ENCODE measurements around the gene SF3A2. TPM values are rescaled to one million over a fixed set of nuclear protein-coding genes. Genes with fewer than 3 reads are reported as not detected.

Gene SF3A2
- total and polyA plus RNA-seq, 2 experiments from 2014 or later, result 67.7 to 128 TPM

DNA sequence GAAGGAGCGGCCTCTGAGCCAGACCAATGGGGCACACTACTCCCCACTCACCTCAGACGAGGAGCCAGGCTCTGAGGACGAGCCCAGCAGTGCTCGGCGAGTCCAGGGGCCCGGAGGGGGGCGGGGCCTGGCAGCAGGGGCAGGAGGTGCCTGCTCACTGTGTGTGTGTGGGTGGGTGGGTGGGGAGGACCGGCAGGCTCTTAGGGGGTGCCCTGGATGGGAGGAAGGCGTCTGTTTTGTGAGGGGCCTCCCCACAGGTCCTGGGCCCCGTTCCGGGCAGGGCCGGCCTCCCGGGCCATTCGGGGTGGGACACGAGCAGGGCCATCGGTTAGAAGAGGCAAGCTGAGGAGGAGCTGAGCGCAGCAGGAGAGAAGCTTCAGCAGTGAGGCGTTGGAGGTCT is 13.2 kb upstream of the SF3A2 start:
- H3K27ac ChIP-seq (ENCODE audit: low read depth), result no peak overlapping the region
- H3K4me2 ChIP-seq, result no peak overlapping the region
- H3K36me3 Mint-ChIP-seq (ENCODE audit: low read depth), result peaks cover 30% of the 10 kb centered on the region
- TF ChIP-seq JUNB (IDR thresholded peaks at IDR 0.05; ENCODE audit: unreplicated experiment), result no peak
- no peak overlapping the region for H2AFZ ChIP-seq
- H3K36me3 ChIP-seq (ENCODE audit: insufficient read depth), result peaks cover 3% of the 10 kb centered on the region; the same call in 1 of the 2 replicates
- no peak overlapping the region for H3K4me3 Mint-ChIP-seq
- no peak overlapping the region for H3K4me3 ChIP-seq
- DNase-seq (ENCODE audit: low spot score), result no peak
- H3K4me1 Mint-ChIP-seq, result no peaks in the 10 kb centered on the region
- H4K20me1 ChIP-seq (replicated peaks; ENCODE audit: insufficient read depth), result 0 out of 2 replicates have a peak, but pooled peaks cover 3% of the 10 kb centered on the region
- no peaks in the 10 kb centered on the region for H3K9me2 ChIP-seq (ENCODE audit: insufficient read depth)
- H3K27me3 ChIP-seq (ENCODE audit: insufficient read depth), result no peaks in the 10 kb centered on the region
- 0 out of 2 replicates have a peak, but pooled peaks cover 4% of the 10 kb centered on the region for H3F3A ChIP-seq (replicated peaks; ENCODE audit: low read depth)
- H3K27ac Mint-ChIP-seq, result no peak overlapping the region
- ATAC-seq, result no peak
- H3K4me1 ChIP-seq (ENCODE audit: insufficient read depth), result no peaks in the 10 kb centered on the region
- no peaks in the 10 kb centered on the region for H3K79me2 ChIP-seq (replicated peaks; ENCODE audit: insufficient read depth)
- H3K9me3 Mint-ChIP-seq, result no peaks in the 10 kb centered on the region
- peaks cover 11% of the 10 kb centered on the region for H3K27me3 Mint-ChIP-seq (ENCODE audit: insufficient read depth, low read depth, poor library complexity)

DNA sequence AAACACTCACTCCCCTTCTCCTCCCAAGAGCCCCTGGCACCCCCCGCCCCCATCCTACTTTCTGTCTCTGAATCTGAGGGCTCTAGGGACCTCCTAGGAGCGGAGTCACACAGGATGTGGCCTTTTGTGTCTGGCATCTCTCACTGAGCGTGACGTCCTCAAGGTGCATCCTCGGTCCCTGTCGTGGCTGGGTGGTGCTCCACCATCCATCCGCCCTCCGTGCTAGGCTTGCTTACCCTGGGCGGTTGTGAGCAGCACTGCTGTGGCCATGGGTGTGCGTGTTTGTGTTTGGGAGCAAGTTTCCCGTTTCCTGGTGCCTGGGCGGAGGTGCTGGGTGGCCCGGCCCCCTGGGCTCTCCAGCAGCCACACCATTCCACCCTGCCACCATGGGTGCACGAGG is 12.7 kb upstream of the SF3A2 start:
- 0 out of 2 replicates have a peak, but pooled peaks cover 4% of the 10 kb centered on the region for H3F3A ChIP-seq (replicated peaks; ENCODE audit: low read depth)
- no peak overlapping the region for H3K27ac ChIP-seq (ENCODE audit: low read depth)
- DNase-seq (ENCODE audit: low spot score) (no peak), ATAC-seq (no peak)
- TF ChIP-seq JUNB (IDR thresholded peaks at IDR 0.05; ENCODE audit: unreplicated experiment) (no peak), EZH2 (IDR thresholded peaks at IDR 0.05; ENCODE audit: low read depth, unreplicated experiment) (no peak), EZH2phosphoT487 (IDR thresholded peaks at IDR 0.05; ENCODE audit: unreplicated experiment) (no peak), NANOG (IDR thresholded peaks at IDR 0.05; ENCODE audit: borderline replicate concordance) (no peak), POLR2AphosphoS5 (IDR thresholded peaks at IDR 0.05; ENCODE audit: low read depth) (no peak), CREB1 (CRISPR knock-in tag; IDR thresholded peaks at IDR 0.05; ENCODE audit: low read depth) (no peak), ZNF114 (CRISPR knock-in tag; IDR thresholded peaks at IDR 0.05) (no peak), STAT1 (IDR thresholded peaks at IDR 0.05; ENCODE audit: unreplicated experiment) (no peak)
- TF ChIP-seq, protein P1, sequence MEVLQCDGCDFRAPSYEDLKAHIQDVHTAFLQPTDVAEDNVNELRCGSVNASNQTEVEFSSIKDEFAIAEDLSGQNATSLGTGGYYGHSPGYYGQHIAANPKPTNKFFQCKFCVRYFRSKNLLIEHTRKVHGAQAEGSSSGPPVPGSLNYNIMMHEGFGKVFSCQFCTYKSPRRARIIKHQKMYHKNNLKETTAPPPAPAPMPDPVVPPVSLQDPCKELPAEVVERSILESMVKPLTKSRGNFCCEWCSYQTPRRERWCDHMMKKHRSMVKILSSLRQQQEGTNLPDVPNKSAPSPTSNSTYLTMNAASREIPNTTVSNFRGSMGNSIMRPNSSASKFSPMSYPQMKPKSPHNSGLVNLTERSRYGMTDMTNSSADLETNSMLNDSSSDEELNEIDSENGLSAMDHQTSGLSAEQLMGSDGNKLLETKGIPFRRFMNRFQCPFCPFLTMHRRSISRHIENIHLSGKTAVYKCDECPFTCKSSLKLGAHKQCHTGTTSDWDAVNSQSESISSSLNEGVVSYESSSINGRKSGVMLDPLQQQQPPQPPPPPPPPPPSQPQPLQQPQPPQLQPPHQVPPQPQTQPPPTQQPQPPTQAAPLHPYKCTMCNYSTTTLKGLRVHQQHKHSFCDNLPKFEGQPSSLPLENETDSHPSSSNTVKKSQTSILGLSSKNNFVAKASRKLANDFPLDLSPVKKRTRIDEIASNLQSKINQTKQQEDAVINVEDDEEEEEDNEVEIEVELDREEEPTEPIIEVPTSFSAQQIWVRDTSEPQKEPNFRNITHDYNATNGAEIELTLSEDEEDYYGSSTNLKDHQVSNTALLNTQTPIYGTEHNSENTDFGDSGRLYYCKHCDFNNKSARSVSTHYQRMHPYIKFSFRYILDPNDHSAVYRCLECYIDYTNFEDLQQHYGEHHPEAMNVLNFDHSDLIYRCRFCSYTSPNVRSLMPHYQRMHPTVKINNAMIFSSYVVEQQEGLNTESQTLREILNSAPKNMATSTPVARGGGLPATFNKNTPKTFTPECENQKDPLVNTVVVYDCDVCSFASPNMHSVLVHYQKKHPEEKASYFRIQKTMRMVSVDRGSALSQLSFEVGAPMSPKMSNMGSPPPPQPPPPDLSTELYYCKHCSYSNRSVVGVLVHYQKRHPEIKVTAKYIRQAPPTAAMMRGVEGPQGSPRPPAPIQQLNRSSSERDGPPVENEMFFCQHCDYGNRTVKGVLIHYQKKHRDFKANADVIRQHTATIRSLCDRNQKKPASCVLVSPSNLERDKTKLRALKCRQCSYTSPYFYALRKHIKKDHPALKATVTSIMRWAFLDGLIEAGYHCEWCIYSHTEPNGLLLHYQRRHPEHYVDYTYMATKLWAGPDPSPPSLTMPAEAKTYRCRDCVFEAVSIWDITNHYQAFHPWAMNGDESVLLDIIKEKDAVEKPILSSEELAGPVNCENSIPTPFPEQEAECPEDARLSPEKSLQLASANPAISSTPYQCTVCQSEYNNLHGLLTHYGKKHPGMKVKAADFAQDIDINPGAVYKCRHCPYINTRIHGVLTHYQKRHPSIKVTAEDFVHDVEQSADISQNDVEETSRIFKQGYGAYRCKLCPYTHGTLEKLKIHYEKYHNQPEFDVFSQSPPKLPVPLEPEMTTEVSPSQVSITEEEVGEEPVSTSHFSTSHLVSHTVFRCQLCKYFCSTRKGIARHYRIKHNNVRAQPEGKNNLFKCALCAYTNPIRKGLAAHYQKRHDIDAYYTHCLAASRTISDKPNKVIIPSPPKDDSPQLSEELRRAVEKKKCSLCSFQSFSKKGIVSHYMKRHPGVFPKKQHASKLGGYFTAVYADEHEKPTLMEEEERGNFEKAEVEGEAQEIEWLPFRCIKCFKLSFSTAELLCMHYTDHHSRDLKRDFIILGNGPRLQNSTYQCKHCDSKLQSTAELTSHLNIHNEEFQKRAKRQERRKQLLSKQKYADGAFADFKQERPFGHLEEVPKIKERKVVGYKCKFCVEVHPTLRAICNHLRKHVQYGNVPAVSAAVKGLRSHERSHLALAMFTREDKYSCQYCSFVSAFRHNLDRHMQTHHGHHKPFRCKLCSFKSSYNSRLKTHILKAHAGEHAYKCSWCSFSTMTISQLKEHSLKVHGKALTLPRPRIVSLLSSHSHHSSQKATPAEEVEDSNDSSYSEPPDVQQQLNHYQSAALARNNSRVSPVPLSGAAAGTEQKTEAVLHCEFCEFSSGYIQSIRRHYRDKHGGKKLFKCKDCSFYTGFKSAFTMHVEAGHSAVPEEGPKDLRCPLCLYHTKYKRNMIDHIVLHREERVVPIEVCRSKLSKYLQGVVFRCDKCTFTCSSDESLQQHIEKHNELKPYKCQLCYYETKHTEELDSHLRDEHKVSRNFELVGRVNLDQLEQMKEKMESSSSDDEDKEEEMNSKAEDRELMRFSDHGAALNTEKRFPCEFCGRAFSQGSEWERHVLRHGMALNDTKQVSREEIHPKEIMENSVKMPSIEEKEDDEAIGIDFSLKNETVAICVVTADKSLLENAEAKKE (CRISPR knock-in tag; IDR thresholded peaks at IDR 0.05), result no peak
- TF ChIP-seq, protein P2, sequence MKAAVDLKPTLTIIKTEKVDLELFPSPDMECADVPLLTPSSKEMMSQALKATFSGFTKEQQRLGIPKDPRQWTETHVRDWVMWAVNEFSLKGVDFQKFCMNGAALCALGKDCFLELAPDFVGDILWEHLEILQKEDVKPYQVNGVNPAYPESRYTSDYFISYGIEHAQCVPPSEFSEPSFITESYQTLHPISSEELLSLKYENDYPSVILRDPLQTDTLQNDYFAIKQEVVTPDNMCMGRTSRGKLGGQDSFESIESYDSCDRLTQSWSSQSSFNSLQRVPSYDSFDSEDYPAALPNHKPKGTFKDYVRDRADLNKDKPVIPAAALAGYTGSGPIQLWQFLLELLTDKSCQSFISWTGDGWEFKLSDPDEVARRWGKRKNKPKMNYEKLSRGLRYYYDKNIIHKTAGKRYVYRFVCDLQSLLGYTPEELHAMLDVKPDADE (IDR thresholded peaks at IDR 0.05), result no peak
- TF ChIP-seq, protein P3, sequence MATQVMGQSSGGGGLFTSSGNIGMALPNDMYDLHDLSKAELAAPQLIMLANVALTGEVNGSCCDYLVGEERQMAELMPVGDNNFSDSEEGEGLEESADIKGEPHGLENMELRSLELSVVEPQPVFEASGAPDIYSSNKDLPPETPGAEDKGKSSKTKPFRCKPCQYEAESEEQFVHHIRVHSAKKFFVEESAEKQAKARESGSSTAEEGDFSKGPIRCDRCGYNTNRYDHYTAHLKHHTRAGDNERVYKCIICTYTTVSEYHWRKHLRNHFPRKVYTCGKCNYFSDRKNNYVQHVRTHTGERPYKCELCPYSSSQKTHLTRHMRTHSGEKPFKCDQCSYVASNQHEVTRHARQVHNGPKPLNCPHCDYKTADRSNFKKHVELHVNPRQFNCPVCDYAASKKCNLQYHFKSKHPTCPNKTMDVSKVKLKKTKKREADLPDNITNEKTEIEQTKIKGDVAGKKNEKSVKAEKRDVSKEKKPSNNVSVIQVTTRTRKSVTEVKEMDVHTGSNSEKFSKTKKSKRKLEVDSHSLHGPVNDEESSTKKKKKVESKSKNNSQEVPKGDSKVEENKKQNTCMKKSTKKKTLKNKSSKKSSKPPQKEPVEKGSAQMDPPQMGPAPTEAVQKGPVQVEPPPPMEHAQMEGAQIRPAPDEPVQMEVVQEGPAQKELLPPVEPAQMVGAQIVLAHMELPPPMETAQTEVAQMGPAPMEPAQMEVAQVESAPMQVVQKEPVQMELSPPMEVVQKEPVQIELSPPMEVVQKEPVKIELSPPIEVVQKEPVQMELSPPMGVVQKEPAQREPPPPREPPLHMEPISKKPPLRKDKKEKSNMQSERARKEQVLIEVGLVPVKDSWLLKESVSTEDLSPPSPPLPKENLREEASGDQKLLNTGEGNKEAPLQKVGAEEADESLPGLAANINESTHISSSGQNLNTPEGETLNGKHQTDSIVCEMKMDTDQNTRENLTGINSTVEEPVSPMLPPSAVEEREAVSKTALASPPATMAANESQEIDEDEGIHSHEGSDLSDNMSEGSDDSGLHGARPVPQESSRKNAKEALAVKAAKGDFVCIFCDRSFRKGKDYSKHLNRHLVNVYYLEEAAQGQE (IDR thresholded peaks at IDR 0.05; ENCODE audit: unreplicated experiment), result no peak
- no peaks in the 10 kb centered on the region for H3K9me3 Mint-ChIP-seq
- no peaks in the 10 kb centered on the region for H3K4me1 Mint-ChIP-seq
- H3K4me3 Mint-ChIP-seq, result no peak overlapping the region
- no peak overlapping the region for H2AFZ ChIP-seq
- peaks cover 29% of the 10 kb centered on the region for H3K36me3 Mint-ChIP-seq (ENCODE audit: low read depth)
- H4K20me1 ChIP-seq (replicated peaks; ENCODE audit: insufficient read depth), result 0 out of 2 replicates have a peak, but pooled peaks cover 3% of the 10 kb centered on the region
- no peaks in the 10 kb centered on the region for H3K79me2 ChIP-seq (replicated peaks; ENCODE audit: insufficient read depth)
- no peak overlapping the region for H3K4me2 ChIP-seq
- H3K36me3 ChIP-seq (ENCODE audit: insufficient read depth), result no peaks in the 10 kb centered on the region; the same call in 1 of the 2 replicates
- peaks cover 10% of the 10 kb centered on the region for H3K27me3 Mint-ChIP-seq (ENCODE audit: insufficient read depth, low read depth, poor library complexity)
- H3K27ac Mint-ChIP-seq, result no peak overlapping the region
- H3K4me3 ChIP-seq, result no peak overlapping the region
- no peaks in the 10 kb centered on the region for H3K27me3 ChIP-seq (ENCODE audit: insufficient read depth)
- no peaks in the 10 kb centered on the region for H3K4me1 ChIP-seq (ENCODE audit: insufficient read depth)
- no peaks in the 10 kb centered on the region for H3K9me2 ChIP-seq (ENCODE audit: insufficient read depth)

All from GM23338 (cell line).